PC-3 (cell line): ENCODE results near the gene RAP1GAP2.

ENCODE experiments used
- EZH2 ChIP-seq: fragments of 300-600 bp; sonication (generic); IDR thresholded peaks from one replicate; pipeline ENCODE4 v1.6.1; 2017; ENCODE audit warnings: antibody characterized with exemption, mild to moderate bottlenecking, low read length; ENCODE audit not compliant: unreplicated experiment
- EZH2phosphoT487 ChIP-seq: fragments of 300-600 bp; sonication (generic); IDR thresholded peaks from 2 replicates; pipeline ENCODE4 v1.6.1; 2018; ENCODE audit warnings: mild to moderate bottlenecking, antibody characterized with exemption, low read length, borderline replicate concordance
- TF ChIP-seq, protein P1 (sequence below): fragments of 300-600 bp; sonication (generic); conservative IDR thresholded peaks from 2 replicates; pipeline ENCODE4 v1.5.1; 2017; ENCODE audit warnings: antibody characterized with exemption, low read depth, mild to moderate bottlenecking, low read length

- TF ChIP-seq, protein P1, sequence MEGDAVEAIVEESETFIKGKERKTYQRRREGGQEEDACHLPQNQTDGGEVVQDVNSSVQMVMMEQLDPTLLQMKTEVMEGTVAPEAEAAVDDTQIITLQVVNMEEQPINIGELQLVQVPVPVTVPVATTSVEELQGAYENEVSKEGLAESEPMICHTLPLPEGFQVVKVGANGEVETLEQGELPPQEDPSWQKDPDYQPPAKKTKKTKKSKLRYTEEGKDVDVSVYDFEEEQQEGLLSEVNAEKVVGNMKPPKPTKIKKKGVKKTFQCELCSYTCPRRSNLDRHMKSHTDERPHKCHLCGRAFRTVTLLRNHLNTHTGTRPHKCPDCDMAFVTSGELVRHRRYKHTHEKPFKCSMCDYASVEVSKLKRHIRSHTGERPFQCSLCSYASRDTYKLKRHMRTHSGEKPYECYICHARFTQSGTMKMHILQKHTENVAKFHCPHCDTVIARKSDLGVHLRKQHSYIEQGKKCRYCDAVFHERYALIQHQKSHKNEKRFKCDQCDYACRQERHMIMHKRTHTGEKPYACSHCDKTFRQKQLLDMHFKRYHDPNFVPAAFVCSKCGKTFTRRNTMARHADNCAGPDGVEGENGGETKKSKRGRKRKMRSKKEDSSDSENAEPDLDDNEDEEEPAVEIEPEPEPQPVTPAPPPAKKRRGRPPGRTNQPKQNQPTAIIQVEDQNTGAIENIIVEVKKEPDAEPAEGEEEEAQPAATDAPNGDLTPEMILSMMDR, result no peak
- TF ChIP-seq EZH2phosphoT487 (no peak), EZH2 (no peak)
These were observed 75.0 kb downstream of the RAP1GAP2 start for GRCh38 chr17:2871205-2871604.
